K562 (cell line): ENCODE measurements around the gene ACAD8. TPM values are rescaled to one million over a fixed set of nuclear protein-coding genes. Genes with fewer than 3 reads are reported as not detected.
A peak's percentile ranks its signal among the peaks of the same experiment; 100 is the strongest.

Experiments used
- ATF3 ChIP-seq, 2 experiments: fragments of 450-650 bp in 1 of 2; sonication (generic) in 1 of 2; formaldehyde crosslinking in 1 of 2; IDR thresholded peaks in 1 of 2; conservative IDR thresholded peaks in 1 of 2; 2 replicates each; pipeline versions ENCODE4 v1.6.1 to v1.8.1; 2016 to 2023; ENCODE audit warnings: mild to moderate bottlenecking in 2 of 2, moderate library complexity in 2 of 2, inconsistent platforms in 1 of 2, missing genetic modification reagents in 1 of 2
- BMI1 ChIP-seq: fragments of 150-350 bp; IDR thresholded peaks from 2 replicates; pipeline ENCODE4 v1.6.1; 2014; ENCODE audit warnings: low read length
- JUND ChIP-seq, 2 experiments: IDR thresholded peaks; 2 replicates in 1 of 2; 3 replicates in 1 of 2; pipeline ENCODE4 v1.6.1; 2011; ENCODE audit warnings: borderline replicate concordance in 2 of 2, low read depth in 2 of 2, low read length in 2 of 2, improper control_type of control experiment in 1 of 2, missing biosample characterization in 1 of 2, missing genetic modification characterization in 1 of 2, missing genetic modification reagents in 1 of 2
- KLF1 ChIP-seq: fragments of 450-650 bp; IDR thresholded peaks from 2 replicates; pipeline ENCODE4 v1.6.1; 2016; ENCODE audit warnings: missing genetic modification characterization, missing compliant biosample characterization
- RBM15 ChIP-seq: fragments of 200-400 bp; formaldehyde crosslinking; IDR thresholded peaks from 2 replicates; pipeline ENCODE4 v1.6.1; 2018; ENCODE audit warnings: mild to moderate bottlenecking, low read length, moderate library complexity; ENCODE audit not compliant: insufficient read depth
- RBM39 ChIP-seq: fragments of 200-400 bp; formaldehyde crosslinking; optimal IDR thresholded peaks from 2 replicates; pipeline ENCODE3; 2018; ENCODE audit warnings: low read depth, low read length
- REST ChIP-seq, 2 experiments: fragments of 450-650 bp; formaldehyde crosslinking in 1 of 2; IDR thresholded peaks; 2 replicates each; pipeline versions ENCODE4 v1.4.0 to v1.6.1; 2014 to 2020; ENCODE audit warnings: mild to moderate bottlenecking in 2 of 2, borderline replicate concordance in 1 of 2, low read depth in 1 of 2
- RREB1 ChIP-seq: fragments of 250-450 bp; sonication (Bioruptor Pico); IDR thresholded peaks from 2 replicates; pipeline ENCODE4 v1.4.0; 2020
- ZBTB8A ChIP-seq: fragments of 450-650 bp; IDR thresholded peaks from 2 replicates; pipeline ENCODE4 v1.6.1; 2018; ENCODE audit warnings: mild to moderate bottlenecking, moderate library complexity; ENCODE audit not compliant: partially characterized antibody
- polyA plus RNA-seq, 8 experiments: library from polyadenylated mRNA; depleted of rRNA in 4 of 8; stranded (reverse) in 5 of 8; unstranded in 3 of 8; fragments of >200 nt; fragmentation: Nextera tagmentation in 2 of 8; fragmentation: Illumina TruSeq in 1 of 8; extraction: Ambion mirVana in 2 of 8; extraction: Trizol in 1 of 8; gene quantifications; 2 replicates each; pipeline versions ENCODE4 v1.2.1 to v1.2.3, GENCODE V29; 2011 to 2014; ENCODE audit warnings: inconsistent platforms in 1 of 8, missing spikeins in 1 of 8
- total RNA-seq, 7 experiments: library from RNA; depleted of rRNA in 6 of 7; stranded (reverse); fragments of >200 nt in 6 of 7; fragmentation: Illumina TruSeq in 2 of 7; extraction: Trizol in 2 of 7; gene quantifications; 2 replicates each; pipeline versions ENCODE4 v1.2.1 to v1.2.3, GENCODE V29; 2011 to 2021; ENCODE audit warnings: low replicate concordance in 1 of 7

The ACAD8 gene
- total and polyA plus RNA-seq, 9 of the 15 experiments (the other 6 are each of a cell fraction or from before 2014, with no cell fraction given) = 6.5 to 34.1 (median 20.1) TPM

GRCh38 chr11:134252346-134253187, 801 bp upstream of the ACAD8 start (continued):
- TF ChIP-seq ATF3 (IDR thresholded peaks at IDR 0.05) (no peak), ATF3 (CRISPR knock-in tag; conservative IDR thresholded peaks at IDR 0.05) (no peak), REST (IDR thresholded peaks at IDR 0.05; ENCODE audit: borderline replicate concordance) (peak; percentile 55), REST (CRISPR knock-in tag; IDR thresholded peaks at IDR 0.05; ENCODE audit: low read depth) (no peak), KLF1 (no peak), BMI1 (no peak), ZBTB8A (no peak), JUND (IDR thresholded peaks at IDR 0.05; ENCODE audit: borderline replicate concordance, low read depth, low read length) (no peak), JUND (tag; IDR thresholded peaks at IDR 0.05; ENCODE audit: borderline replicate concordance, low read depth, low read length) (no peak), RBM39 (no peak), RBM15 (no peak), RREB1 (CRISPR knock-in tag) (no peak)
